Gastrocnemius medialis (tissue), 4 donors: ENCODE measurements around the gene ERCC4. TPM values are rescaled to one million over a fixed set of nuclear protein-coding genes. Genes with fewer than 3 reads are reported as not detected.

Experiments
- ATAC-seq, 2 donors: fragments of 150-250 bp; one replicate each; pipeline ENCODE4 v1.9.1; 2016
- DNase-seq, 2 donors: peaks; one replicate each; pipeline ENCODE4 v3.0.0-alpha.2; 2019
- H3K27ac ChIP-seq, 4 donors: fragments of 200-600 bp; sonication (generic); 1 replicate in 1 of 4; 2 replicates in 3 of 4; pipeline ENCODE4 v1.5.1; 2016 to 2018; ENCODE audit warnings: mild to moderate bottlenecking in 2 of 4, moderate library complexity in 1 of 4
- H3K27me3 ChIP-seq, 3 donors: fragments of 200-600 bp; sonication (generic) in 2 of 3; 1 replicate in 1 of 3; 2 replicates in 2 of 3; pipeline versions ENCODE4 v1.5.1 to v1.6.0; 2016 to 2019; ENCODE audit warnings: mild to moderate bottlenecking in 1 of 3, moderate library complexity in 1 of 3
- H3K36me3 ChIP-seq, 2 donors: fragments of 200-600 bp; sonication (generic) in 1 of 2; one replicate each; pipeline ENCODE4 v1.5.1; 2017 to 2018
- H3K4me1 ChIP-seq, 2 donors: fragments of 200-600 bp; sonication (generic) in 1 of 2; one replicate each; pipeline ENCODE4 v1.5.1; 2016 to 2017; ENCODE audit warnings: mild to moderate bottlenecking in 2 of 2
- H3K4me3 ChIP-seq, 4 donors: fragments of 200-600 bp; sonication (generic) in 3 of 4; 1 replicate in 1 of 4; 2 replicates in 3 of 4; pipeline ENCODE4 v1.5.1; 2016 to 2019; ENCODE audit warnings: mild to moderate bottlenecking in 2 of 4
- H3K9me3 ChIP-seq, 3 donors: fragments of 200-600 bp; sonication (generic) in 2 of 3; 1 replicate in 1 of 3; 2 replicates in 2 of 3; pipeline ENCODE4 v1.5.1; 2016 to 2019
- CTCF ChIP-seq, 5 experiments: fragments of 450-650 bp in 3 of 5; fragments of 200-600 bp in 2 of 5; sonication (generic) in 2 of 5; IDR thresholded peaks in 4 of 5; conservative IDR thresholded peaks in 1 of 5; 1 replicate in 4 of 5; 2 replicates in 1 of 5; pipeline ENCODE4 v1.5.1; 2016 to 2019; ENCODE audit warnings: antibody characterized with exemption in 5 of 5, mild to moderate bottlenecking in 3 of 5, moderate library complexity in 3 of 5
- POLR2A ChIP-seq, 2 donors: fragments of 450-650 bp; IDR thresholded peaks; one replicate each; pipeline ENCODE4 v1.6.1; 2017; ENCODE audit warnings: antibody characterized with exemption in 2 of 2, mild to moderate bottlenecking in 2 of 2, moderate library complexity in 2 of 2
- in situ Hi-C, 4 donors: fragments of 200-750 bp; cut with MboI; loops; one replicate each; pipeline versions ENCODE4 v1.15.0 to v1.8.0; 2017; ENCODE audit warnings: low sequenced_read_pairs in 4 of 4
- intact Hi-C: fragments of 100-400 bp; cut with DNase I; formaldehyde crosslinking; loops from one replicate; pipeline ENCODE4 v1.15.1; 2023; ENCODE audit warnings: low total_unique reads
- total RNA-seq, 4 donors: library from RNA; depleted of rRNA; stranded (reverse); fragments of >200 nt; gene quantifications; one replicate each; pipeline versions ENCODE4 v1.1.0 to v1.2.3, GENCODE V29; 2016

The ERCC4 gene
- total RNA-seq, 4 donors from 2014 or later, result 7.1 to 11.5 (median 8.4) TPM

GRCh38 chr16:13906168-13907089, 13.5 kb upstream of the ERCC4 start:
- in situ Hi-C loops, result no loop called here

GRCh38 chr16:13907431-13907830, 12.5 kb upstream of the ERCC4 start:
- H3K4me1 ChIP-seq, result peaks cover 0 to 12% of the 10 kb centered on the region in 2 donors
- no peak overlapping the region for H3K27ac ChIP-seq

More at GRCh38 chr16:13906168-13907089, 13.5 kb upstream of the ERCC4 start:
- no peak overlapping the region for H3K27ac ChIP-seq
- H3K4me1 ChIP-seq, result peaks cover 0 to 10% of the 10 kb centered on the region in 2 donors
- no peaks in the 10 kb centered on the region for H3K36me3 ChIP-seq
- DNase-seq (no peak), ATAC-seq (no peak)
- intact Hi-C loops, result no loop called here
- H3K4me3 ChIP-seq, result no peak overlapping the region
- no peaks in the 10 kb centered on the region for H3K27me3 ChIP-seq
- no peaks in the 10 kb centered on the region for H3K9me3 ChIP-seq
- no peak for TF ChIP-seq POLR2A (IDR thresholded peaks at IDR 0.05)
- no peak for TF ChIP-seq CTCF (IDR thresholded peaks at IDR 0.05 in 4 of 5, conservative IDR thresholded peaks at IDR 0.05 in 1 of 5)

GRCh38 chr16:13909069-13909468, 10.9 kb upstream of the ERCC4 start:
- Histone ChIP-seq H3K9me3 (no peaks in the 10 kb centered on the region), H3K4me1 (peaks cover 0 to 27% of the 10 kb centered on the region in 2 donors), H3K27me3 (no peaks in the 10 kb centered on the region), H3K4me3 (no peak overlapping the region), H3K27ac (no peak overlapping the region), H3K36me3 (no peaks in the 10 kb centered on the region)
- in situ Hi-C loops (no loop called here), intact Hi-C loops (no loop called here)
- no peak for TF ChIP-seq CTCF (IDR thresholded peaks at IDR 0.05 in 4 of 5, conservative IDR thresholded peaks at IDR 0.05 in 1 of 5)
- no peak for TF ChIP-seq POLR2A (IDR thresholded peaks at IDR 0.05)
- ATAC-seq, result no peak
- no peak for DNase-seq

More at GRCh38 chr16:13907431-13907830, 12.5 kb upstream of the ERCC4 start:
- H3K27me3 ChIP-seq, result no peaks in the 10 kb centered on the region
- in situ Hi-C loops, result no loop called here
- intact Hi-C loops, result no loop called here
- no peaks in the 10 kb centered on the region for H3K9me3 ChIP-seq
- DNase-seq (no peak), ATAC-seq (no peak)
- no peak overlapping the region for H3K4me3 ChIP-seq
- no peaks in the 10 kb centered on the region for H3K36me3 ChIP-seq
- TF ChIP-seq POLR2A (IDR thresholded peaks at IDR 0.05), result no peak
- no peak for TF ChIP-seq CTCF (IDR thresholded peaks at IDR 0.05 in 4 of 5, conservative IDR thresholded peaks at IDR 0.05 in 1 of 5)

- Histone ChIP-seq H3K27ac (no peak overlapping the region), H3K27me3 (no peaks in the 10 kb centered on the region), H3K4me3 (no peak overlapping the region), H3K36me3 (no peaks in the 10 kb centered on the region), H3K4me1 (peaks cover 0 to 27% of the 10 kb centered on the region in 2 donors), H3K9me3 (no peaks in the 10 kb centered on the region)
- ATAC-seq (peak; percentile 71 to 82), DNase-seq (peak in 1 of 2 donors; percentile 22)
- intact Hi-C loops, result no loop called here
- in situ Hi-C loops, result no loop called here
- TF ChIP-seq POLR2A (IDR thresholded peaks at IDR 0.05) (no peak), CTCF (IDR thresholded peaks at IDR 0.05 in 4 of 5, conservative IDR thresholded peaks at IDR 0.05 in 1 of 5) (no peak)
These were observed 10.1 kb upstream of the ERCC4 start for GRCh38 chr16:13909872-13910303.
